ENCODE data around the gene SESTD1.

- TF ChIP-seq CTCF (conservative IDR thresholded peaks at IDR 0.05) (no peak; the same call in 1 of the 2 replicates), ZFX (IDR thresholded peaks at IDR 0.05) (no peak)
These were observed 3.3 kb downstream of the SESTD1 start for GRCh38 chr2:179261151-179261825.

Data from C4-2B (cell line).